PC-9 (cell line): ENCODE results near the gene GRP.

Experiments used
- CTCF ChIP-seq: fragments of 200-600 bp; sonication (generic); conservative IDR thresholded peaks from 2 replicates; pipeline ENCODE4 v1.6.1; 2017; ENCODE audit warnings: mixed run types, antibody characterized with exemption, mild to moderate bottlenecking, moderate library complexity
- EZH2 ChIP-seq: fragments of 200-600 bp; sonication (generic); IDR thresholded peaks from 2 replicates; pipeline ENCODE4 v1.8.0; 2017; ENCODE audit warnings: antibody characterized with exemption, low read depth

DNA sequence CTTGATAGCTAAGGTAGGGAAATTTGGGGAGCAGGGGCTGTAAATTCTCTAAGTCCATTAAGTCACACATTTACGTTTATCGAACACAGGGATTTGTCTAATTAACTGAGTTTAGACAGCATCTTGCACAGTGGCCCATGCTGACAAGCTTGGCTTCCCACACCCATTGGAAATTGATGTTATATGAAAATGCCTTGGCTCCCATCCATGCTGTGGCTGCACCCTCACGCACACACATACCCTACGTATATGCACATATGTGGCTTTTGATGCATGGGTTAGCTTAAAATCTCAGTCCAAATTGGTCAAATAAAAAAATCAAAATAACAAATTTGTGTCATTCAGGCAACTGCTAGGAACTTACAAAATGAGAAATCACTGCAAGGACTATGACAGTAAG is 42.5 kb upstream of the GRP start:
- TF ChIP-seq CTCF (no peak), EZH2 (no peak)
